Cardiac fibroblast (primary cell): ENCODE measurements around the gene RBM28.
A peak's percentile ranks its signal among the peaks of the same experiment; 100 is the strongest.

Experiments used
- DNase-seq, 2 donors: peaks; one replicate each; pipeline versions ENCODE4 v3.0.0 to v3.0.0-alpha.2; 2010; ENCODE audit warnings: low read depth in 2 of 2
- H3K4me3 ChIP-seq, 2 donors: replicated peaks in 1 of 2; 1 replicate in 1 of 2; 2 replicates in 1 of 2; pipeline ENCODE4 v1.5.1; 2011; ENCODE audit warnings: low read depth in 2 of 2, low read length in 2 of 2, mild to moderate bottlenecking in 2 of 2, moderate library complexity in 1 of 2
- CTCF ChIP-seq: IDR thresholded peaks from one replicate; pipeline ENCODE4 v1.5.1; 2011; ENCODE audit warnings: low read depth, mild to moderate bottlenecking, low read length, inconsistent platforms

RBM28 gene

GRCh38 chr7:128318691-128319090, 25.0 kb downstream of the RBM28 start:
- no peak overlapping the region for H3K4me3 ChIP-seq
- DNase-seq, result no peak
- no peak for TF ChIP-seq CTCF

- no peak overlapping the region for H3K4me3 ChIP-seq
- TF ChIP-seq CTCF, result no peak
- DNase-seq, result peak in 1 of 2 donors; percentile 31
These were observed 32.7 kb downstream of the RBM28 start for GRCh38 chr7:128311013-128311412.

GRCh38 chr7:128310499-128310898, 33.2 kb downstream of the RBM28 start:
- TF ChIP-seq CTCF, result no peak
- H3K4me3 ChIP-seq, result no peak overlapping the region
- no peak for DNase-seq

- TF ChIP-seq CTCF, result no peak
- no peak overlapping the region for H3K4me3 ChIP-seq
- DNase-seq, result no peak
These were observed 33.7 kb downstream of the RBM28 start for GRCh38 chr7:128309976-128310375.

GRCh38 chr7:128309124-128309523, 34.6 kb downstream of the RBM28 start:
- H3K4me3 ChIP-seq, result no peak overlapping the region
- TF ChIP-seq CTCF, result no peak
- DNase-seq, result no peak

GRCh38 chr7:128307061-128307460, 36.6 kb downstream of the RBM28 start:
- H3K4me3 ChIP-seq, result no peak overlapping the region
- no peak for DNase-seq
- TF ChIP-seq CTCF, result no peak

GRCh38 chr7:128304212-128304611, 39.5 kb downstream of the RBM28 start:
- no peak overlapping the region for H3K4me3 ChIP-seq
- DNase-seq, result no peak
- no peak for TF ChIP-seq CTCF
